Measurements from ENCODE around the gene LCN9.
"Not testable (repeated sequence)": the region's sequence is repeated elsewhere in the genome, so short reads cannot be mapped to it uniquely, and the experiment has no call there.

The LCN9 gene

GRCh38 chr9:135648494-135649410 lies 14.4 kb upstream of the LCN9 start:
- DNase-seq = no peak

GRCh38 chr9:135649508-135649907 lies 13.6 kb upstream of the LCN9 start:
- DNase-seq = no peak

- no peak for DNase-seq
Observed at GRCh38 chr9:135650408-135650807, 12.7 kb upstream of the LCN9 start.

- DNase-seq = no peak
Observed at GRCh38 chr9:135655317-135655716, 7.8 kb upstream of the LCN9 start.

- DNase-seq = no peak
Observed at GRCh38 chr9:135657416-135657815, 5.7 kb upstream of the LCN9 start.

GRCh38 chr9:135659252-135659651 lies 3.9 kb upstream of the LCN9 start:
- DNase-seq = no peak

GRCh38 chr9:135660407-135660806 lies 2.7 kb upstream of the LCN9 start:
- no peak for DNase-seq

- no peak for DNase-seq
Observed at GRCh38 chr9:135661816-135662560, 1.1 kb upstream of the LCN9 start.

- no peak for DNase-seq
Observed at GRCh38 chr9:135663451-135663770, 302 bp downstream of the LCN9 start.

- DNase-seq = no peak
Observed at GRCh38 chr9:135663857-135664256, 748 bp downstream of the LCN9 start.

GRCh38 chr9:135664266-135664665 lies 1.2 kb downstream of the LCN9 start:
- DNase-seq = no peak

GRCh38 chr9:135664801-135665794 lies 2.0 kb downstream of the LCN9 start:
- no peak for DNase-seq

GRCh38 chr9:135665795-135666189 lies 2.7 kb downstream of the LCN9 start:
- DNase-seq = no peak

- no peak for DNase-seq
Observed at GRCh38 chr9:135666534-135667462, 3.7 kb downstream of the LCN9 start.

GRCh38 chr9:135667463-135668001 lies 4.4 kb downstream of the LCN9 start:
- no peak for DNase-seq

- not testable (repeated sequence) for DNase-seq
Observed at GRCh38 chr9:135669018-135669417, 5.9 kb downstream of the LCN9 start.

GRCh38 chr9:135669616-135670285 lies 6.6 kb downstream of the LCN9 start:
- no peak for DNase-seq

- DNase-seq = no peak
Observed at GRCh38 chr9:135670721-135671590, 7.8 kb downstream of the LCN9 start.

GRCh38 chr9:135671591-135672041 lies 8.5 kb downstream of the LCN9 start:
- DNase-seq = no peak

GRCh38 chr9:135672786-135673185 lies 9.7 kb downstream of the LCN9 start:
- DNase-seq = not testable (repeated sequence)
